Measurements from ENCODE around the gene RNF20. TPM values are rescaled to one million over a fixed set of nuclear protein-coding genes. Genes with fewer than 3 reads are reported as not detected.

RNF20 gene
- total and polyA plus RNA-seq, 2 of the 13 experiments (the other 11 are each of a cell fraction or from before 2014, with no cell fraction given) = 12.7 to 37.6 TPM

DNA sequence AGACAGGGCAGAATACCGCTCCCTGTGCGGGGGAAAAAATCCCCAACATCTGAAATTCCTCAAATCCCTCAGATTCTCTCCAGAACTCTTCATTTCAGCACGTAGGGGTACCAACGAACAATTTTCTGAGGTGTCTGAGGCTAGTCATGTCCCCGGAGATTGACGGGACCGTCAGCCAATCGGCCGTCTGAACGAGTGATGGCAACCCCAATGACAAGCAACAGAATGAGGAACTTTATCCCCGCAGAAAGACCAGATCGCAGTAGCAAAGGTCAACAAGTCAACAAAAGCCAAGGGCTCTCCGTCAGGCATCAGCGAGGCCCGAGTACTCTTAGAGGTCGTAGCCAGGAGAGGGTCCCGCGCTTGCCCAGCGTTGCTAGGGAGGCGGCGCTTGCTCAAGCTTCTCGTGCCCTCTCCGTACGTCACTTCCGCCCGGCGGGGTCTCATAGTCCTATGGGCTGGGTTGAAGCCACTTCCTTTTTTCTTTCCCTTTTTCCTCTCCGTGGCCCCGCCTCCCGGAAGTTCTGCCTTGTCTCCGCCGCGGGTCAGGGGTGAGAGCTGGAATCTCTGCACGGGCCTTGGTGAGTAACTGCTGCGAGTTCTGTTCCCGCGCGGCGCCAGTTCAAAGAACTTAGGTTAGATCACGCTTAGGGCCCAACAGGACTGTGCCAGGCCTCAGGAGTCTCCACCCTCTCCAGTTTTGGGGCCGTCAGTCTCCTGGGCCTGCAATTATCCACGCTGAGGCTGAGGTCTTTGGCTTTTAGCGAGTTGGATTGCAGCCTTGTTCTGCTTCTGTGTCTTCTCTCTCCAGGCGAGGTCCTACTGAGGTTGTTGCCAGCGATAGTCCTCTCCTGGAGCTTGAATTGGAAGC, at the start of gene RNF20 (continued):
- TF ChIP-seq, protein P1, sequence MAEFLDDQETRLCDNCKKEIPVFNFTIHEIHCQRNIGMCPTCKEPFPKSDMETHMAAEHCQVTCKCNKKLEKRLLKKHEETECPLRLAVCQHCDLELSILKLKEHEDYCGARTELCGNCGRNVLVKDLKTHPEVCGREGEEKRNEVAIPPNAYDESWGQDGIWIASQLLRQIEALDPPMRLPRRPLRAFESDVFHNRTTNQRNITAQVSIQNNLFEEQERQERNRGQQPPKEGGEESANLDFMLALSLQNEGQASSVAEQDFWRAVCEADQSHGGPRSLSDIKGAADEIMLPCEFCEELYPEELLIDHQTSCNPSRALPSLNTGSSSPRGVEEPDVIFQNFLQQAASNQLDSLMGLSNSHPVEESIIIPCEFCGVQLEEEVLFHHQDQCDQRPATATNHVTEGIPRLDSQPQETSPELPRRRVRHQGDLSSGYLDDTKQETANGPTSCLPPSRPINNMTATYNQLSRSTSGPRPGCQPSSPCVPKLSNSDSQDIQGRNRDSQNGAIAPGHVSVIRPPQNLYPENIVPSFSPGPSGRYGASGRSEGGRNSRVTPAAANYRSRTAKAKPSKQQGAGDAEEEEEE (CRISPR knock-in tag; IDR thresholded peaks at IDR 0.05; ENCODE audit: borderline replicate concordance) = no peak
- TF ChIP-seq FOXA1 (IDR thresholded peaks at IDR 0.05) (no peak), FOXA1 (CRISPR knock-in tag; IDR thresholded peaks at IDR 0.05) (no peak; the same call in 1 of the 2 replicates), POLR2A (IDR thresholded peaks at IDR 0.05; ENCODE audit: insufficient read depth in 1 of 2, low read depth in 2 of 2, low read length in 2 of 2) (peak; percentile 45 to 64; a peak in 3 of 4 replicates), HIVEP1 (CRISPR knock-in tag; IDR thresholded peaks at IDR 0.05) (no peak), ZNF383 (CRISPR knock-in tag; IDR thresholded peaks at IDR 0.05; ENCODE audit: borderline replicate concordance) (no peak), NFKBIZ (CRISPR knock-in tag; IDR thresholded peaks at IDR 0.05) (no peak), TAF15 (IDR thresholded peaks at IDR 0.05; ENCODE audit: low read depth, low read length, poor library complexity, severe bottlenecking) (no peak), ZBTB42 (CRISPR knock-in tag; IDR thresholded peaks at IDR 0.05) (no peak), CBX2 (IDR thresholded peaks at IDR 0.05; ENCODE audit: low read depth, low read length) (no peak), CBX2 (CRISPR knock-in tag; IDR thresholded peaks at IDR 0.05; ENCODE audit: low read depth) (no peak), JUND (CRISPR knock-in tag; IDR thresholded peaks at IDR 0.05) (no peak), ZNF260 (CRISPR knock-in tag; IDR thresholded peaks at IDR 0.05; ENCODE audit: borderline replicate concordance, low read depth) (no peak), FOXK1 (CRISPR knock-in tag; IDR thresholded peaks at IDR 0.05; ENCODE audit: borderline replicate concordance, low read depth) (peak; percentile 66; the same call in 1 of the 2 replicates), THYN1 (CRISPR knock-in tag; IDR thresholded peaks at IDR 0.05; ENCODE audit: borderline replicate concordance, low read depth) (0 out of 2 replicates have a peak, but pooled peaks have one; percentile 59), CBFB (CRISPR knock-in tag; IDR thresholded peaks at IDR 0.05) (no peak), ZNF276 (CRISPR knock-in tag; IDR thresholded peaks at IDR 0.05; ENCODE audit: low read depth) (no peak), NFYB (CRISPR knock-in tag; IDR thresholded peaks at IDR 0.05) (peak; percentile 86), NFKB2 (CRISPR knock-in tag; IDR thresholded peaks at IDR 0.05; ENCODE audit: borderline replicate concordance) (no peak; the same call in 1 of the 2 replicates), ZBTB38 (CRISPR knock-in tag; IDR thresholded peaks at IDR 0.05) (peak; percentile 58; the same call in 1 of the 2 replicates), ZMYM4 (CRISPR knock-in tag; IDR thresholded peaks at IDR 0.05) (peak; percentile 88), ARID2 (CRISPR knock-in tag; IDR thresholded peaks at IDR 0.05; ENCODE audit: borderline replicate concordance) (peak; percentile 84; the same call in 1 of the 2 replicates)
- TF ChIP-seq, protein P2, sequence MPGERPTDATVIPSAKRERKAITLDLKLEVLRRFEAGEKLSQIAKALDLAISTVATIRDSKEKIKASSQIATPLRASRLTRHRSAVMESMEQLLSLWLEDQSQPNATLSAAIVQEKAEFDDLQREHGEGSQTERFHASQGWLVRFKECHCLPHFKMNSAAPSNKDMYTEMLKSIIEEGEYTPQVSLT (CRISPR knock-in tag; IDR thresholded peaks at IDR 0.05; ENCODE audit: borderline replicate concordance, low read depth) = no peak
- TF ChIP-seq, protein P3, sequence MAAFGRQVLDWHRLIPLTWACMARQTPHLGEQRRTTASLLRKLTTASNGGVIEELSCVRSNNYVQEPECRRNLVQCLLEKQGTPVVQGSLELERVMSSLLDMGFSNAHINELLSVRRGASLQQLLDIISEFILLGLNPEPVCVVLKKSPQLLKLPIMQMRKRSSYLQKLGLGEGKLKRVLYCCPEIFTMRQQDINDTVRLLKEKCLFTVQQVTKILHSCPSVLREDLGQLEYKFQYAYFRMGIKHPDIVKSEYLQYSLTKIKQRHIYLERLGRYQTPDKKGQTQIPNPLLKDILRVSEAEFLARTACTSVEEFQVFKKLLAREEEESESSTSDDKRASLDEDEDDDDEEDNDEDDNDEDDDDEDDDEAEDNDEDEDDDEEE (CRISPR knock-in tag; IDR thresholded peaks at IDR 0.05) = no peak

All from HepG2 (cell line).